Ovary (tissue), 1 donor: ENCODE results near the gene HECTD4.

Experiments used
- EP300 ChIP-seq: sonication (generic); formaldehyde crosslinking; IDR thresholded peaks from one replicate; pipeline ENCODE4 v1.6.1; 2017; ENCODE audit warnings: antibody characterized with exemption
- POLR2A ChIP-seq: fragments of 450-650 bp; IDR thresholded peaks from one replicate; pipeline ENCODE4 v1.6.1; 2017; ENCODE audit warnings: antibody characterized with exemption, mild to moderate bottlenecking, moderate library complexity

- TF ChIP-seq EP300 (no peak), POLR2A (no peak)
These were observed 42.0 kb downstream of the HECTD4 start for GRCh38 chr12:112340230-112340629.
